Lung (tissue), 12 donors: ENCODE data around the gene OR14A2. TPM values are rescaled to one million over a fixed set of nuclear protein-coding genes. Genes with fewer than 3 reads are reported as not detected.

Experiments used
- ATAC-seq: fragments of 200-7000 bp; cut with Tn5 transposase; one replicate; pipeline ENCODE4 v1.9.1; 2020; ENCODE audit warnings: moderate number of reproducible peaks; ENCODE audit not compliant: insufficient read depth, low FRiP score
- DNase-seq, 3 donors: peaks; one replicate each; pipeline ENCODE4 v3.0.0-alpha.2; 2013 to 2017
- H3K27ac ChIP-seq, 2 donors: one replicate each; pipeline ENCODE4 v1.5.1; 2013; ENCODE audit warnings: mild to moderate bottlenecking in 2 of 2, moderate library complexity in 2 of 2, control low read depth in 1 of 2, inconsistent platforms in 1 of 2, low read depth in 1 of 2, low read length in 1 of 2
- H3K27me3 ChIP-seq, 3 donors: one replicate each; pipeline ENCODE4 v1.5.1; 2013; ENCODE audit warnings: low read length in 2 of 3; ENCODE audit not compliant: control insufficient read depth in 3 of 3, insufficient read depth in 3 of 3
- H3K36me3 ChIP-seq, 4 donors: one replicate each; pipeline ENCODE4 v1.5.1; 2013; ENCODE audit warnings: low read length in 4 of 4, mild to moderate bottlenecking in 1 of 4, moderate library complexity in 1 of 4; ENCODE audit not compliant: control insufficient read depth in 4 of 4, insufficient read depth in 4 of 4
- H3K4me1 ChIP-seq, 5 donors: one replicate each; pipeline ENCODE4 v1.5.1; 2013; ENCODE audit warnings: low read length in 5 of 5, mild to moderate bottlenecking in 2 of 5, moderate library complexity in 1 of 5; ENCODE audit not compliant: control insufficient read depth in 5 of 5, insufficient read depth in 5 of 5
- H3K4me3 ChIP-seq: one replicate; pipeline ENCODE4 v1.5.1; 2013; ENCODE audit warnings: mild to moderate bottlenecking, control low read depth, moderate library complexity
- H3K9ac ChIP-seq, 2 donors: one replicate each; pipeline ENCODE4 v1.5.1; 2013; ENCODE audit warnings: low read length in 2 of 2, control low read depth in 1 of 2; ENCODE audit not compliant: insufficient read depth in 1 of 2
- H3K9me3 ChIP-seq, 4 donors: one replicate each; pipeline ENCODE4 v1.5.1; 2013; ENCODE audit warnings: low read length in 3 of 4, mild to moderate bottlenecking in 1 of 4, moderate library complexity in 1 of 4; ENCODE audit not compliant: control insufficient read depth in 4 of 4, insufficient read depth in 3 of 4
- CTCF ChIP-seq: IDR thresholded peaks from 2 replicates; pipeline ENCODE4 v1.5.1; 2012; ENCODE audit warnings: mild to moderate bottlenecking; ENCODE audit errors: control extremely low read depth, extremely low read depth
- WGBS, 2 donors: extraction: QIAGEN DNeasy Blood & Tissue Kit; methylation state at CpG; one replicate each; pipeline ENCODE4 v1.1.7; 2013; 5-methylcytosine and 5-hydroxymethylcytosine counted together
- polyA plus RNA-seq, 2 donors: library from polyadenylated mRNA; stranded (reverse); fragments of 200-250 nt; gene quantifications; one replicate each; pipeline ENCODE4 v1.2.1, GENCODE V29; 2013
- total RNA-seq, 2 donors: library from RNA; depleted of rRNA in 1 of 2; stranded (reverse); fragments of >200 nt in 1 of 2; gene quantifications; one replicate each; pipeline ENCODE4 v1.2.1, GENCODE V29; 2014 to 2021
- donor health status: control.
- donor health status: control.
- donor health status: Bipolar disorder and iron deficiency.
- donor health status: healthy.
- donor health status: DM: yes; HTN: yes; CAD: no.

The OR14A2 gene
- total and polyA plus RNA-seq, 4 donors: not detected

GRCh38 chr1:247741756-247742155 is 6.2 kb downstream of the OR14A2 start:
- Histone ChIP-seq H3K4me1 (no peaks in the 10 kb centered on the region), H3K9ac (no peak overlapping the region), H3K9me3 (peaks cover 0 to 2% (median 0%) of the 10 kb centered on the region in 4 donors), H3K36me3 (no peaks in the 10 kb centered on the region), H3K27ac (no peak overlapping the region), H3K4me3 (no peak overlapping the region), H3K27me3 (no peaks in the 10 kb centered on the region)
- WGBS, 2 donors: 77 to 94% methylated on average over 5 of the region's 5 CpGs
- TF ChIP-seq CTCF: no peak
- ATAC-seq (no peak), DNase-seq (no peak)

- Histone ChIP-seq H3K4me3 (no peak overlapping the region), H3K27ac (no peak overlapping the region), H3K9ac (no peak overlapping the region), H3K9me3 (peaks cover 0 to 2% (median 0%) of the 10 kb centered on the region in 4 donors), H3K27me3 (no peaks in the 10 kb centered on the region), H3K4me1 (no peaks in the 10 kb centered on the region), H3K36me3 (no peaks in the 10 kb centered on the region)
- ATAC-seq (no peak), DNase-seq (no peak)
- no peak for TF ChIP-seq CTCF
- 93% methylated on average over 2 of the region's 2 CpGs for WGBS, 2 donors
These were observed 7.2 kb downstream of the OR14A2 start for GRCh38 chr1:247740721-247741120.

GRCh38 chr1:247738315-247738714 is 9.6 kb downstream of the OR14A2 start, which contains the start of gene OR14K1:
Gene OR14K1, plus strand, starts transcription at chr1:247738615. Its CDS starts 0 bp downstream, at chr1:247738615.
- WGBS, 2 donors: 98 to 100% methylated on average over 1 of the region's 1 CpG
- TF ChIP-seq CTCF: no peak
- Histone ChIP-seq H3K9me3 (peaks cover 0 to 2% (median 0%) of the 10 kb centered on the region in 4 donors), H3K36me3 (no peaks in the 10 kb centered on the region), H3K4me1 (no peaks in the 10 kb centered on the region), H3K27me3 (no peaks in the 10 kb centered on the region), H3K4me3 (no peak within 1 kb of the TSS), H3K9ac (no peak within 1 kb of the TSS), H3K27ac (no peak within 1 kb of the TSS)
- DNase-seq: no peak
- ATAC-seq: no peak

- H3K36me3 ChIP-seq: no peaks in the 10 kb centered on the region
- no peaks in the 10 kb centered on the region for H3K27me3 ChIP-seq
- ATAC-seq (no peak), DNase-seq (no peak)
- no peak overlapping the region for H3K27ac ChIP-seq
- no peaks in the 10 kb centered on the region for H3K4me1 ChIP-seq
- no peak overlapping the region for H3K4me3 ChIP-seq
- peaks cover 0 to 4% (median 1%) of the 10 kb centered on the region in 4 donors for H3K9me3 ChIP-seq
- 91 to 94% methylated on average over 4 of the region's 4 CpGs for WGBS, 2 donors
- no peak overlapping the region for H3K9ac ChIP-seq
- no peak for TF ChIP-seq CTCF
These were observed 26.7 kb downstream of the OR14A2 start for GRCh38 chr1:247721222-247721621.
